ENCODE results near the gene CPNE8. TPM values are rescaled to one million over a fixed set of nuclear protein-coding genes. Genes with fewer than 3 reads are reported as not detected.

Gene CPNE8
- total and polyA plus RNA-seq, 2 experiments from 2014 or later = 3.5 to 4.1 TPM

DNA sequence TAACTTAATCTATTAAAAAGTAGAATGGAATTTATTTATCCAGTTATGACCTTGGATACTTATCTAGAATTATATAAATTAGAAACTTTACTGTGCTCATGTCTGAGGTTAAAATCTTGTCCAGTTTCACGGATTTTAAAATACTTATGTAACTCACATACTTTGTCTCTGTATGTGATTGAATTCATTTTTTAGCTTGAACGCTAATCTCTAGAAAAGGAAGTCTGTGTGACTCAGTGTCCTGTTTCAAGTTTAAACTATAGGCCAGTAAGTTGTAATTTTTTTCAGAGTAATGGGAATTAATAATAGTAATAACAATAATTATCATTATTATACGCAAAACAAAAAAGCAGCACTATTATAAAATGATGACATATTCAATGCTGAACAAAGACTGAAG lies 168.6 kb downstream of the CPNE8 start:
- no peaks in the 10 kb centered on the region for H3K27me3 ChIP-seq (replicated peaks; ENCODE audit: insufficient read depth)
- WGBS, 2 experiments (ENCODE audit: low coverage in 1 of 2, low lambda C conversion rate in 2 of 2, missing lambda C conversion rate in 2 of 2) = 46 to 52% methylated on average over 3 of the region's 3 CpGs
- in situ Hi-C loops (cut with MboI) = no loop called here
- H3K4me3 ChIP-seq = no peak overlapping the region
- H3K4me1 ChIP-seq (ENCODE audit: insufficient read depth) = no peaks in the 10 kb centered on the region
- H3K27ac ChIP-seq = no peak overlapping the region
- H3F3A ChIP-seq (ENCODE audit: insufficient read depth) = no peaks in the 10 kb centered on the region
- no peak overlapping the region for H3K9ac ChIP-seq
- no peaks in the 10 kb centered on the region for H3K36me3 ChIP-seq (ENCODE audit: low read depth)
- H2AFZ ChIP-seq = no peak overlapping the region
- TF ChIP-seq EZH2phosphoT487 (IDR thresholded peaks at IDR 0.05; ENCODE audit: insufficient read depth, low read depth) = no peak
- no peak for TF ChIP-seq EZH2 (IDR thresholded peaks at IDR 0.05; ENCODE audit: insufficient read depth, poor library complexity, severe bottlenecking)
- no peaks in the 10 kb centered on the region for H3K9me2 ChIP-seq (ENCODE audit: insufficient read depth)
- H3K79me2 ChIP-seq (ENCODE audit: insufficient read depth) = no peaks in the 10 kb centered on the region
- H4K20me1 ChIP-seq (ENCODE audit: insufficient read depth) = no peaks in the 10 kb centered on the region
- no peaks in the 10 kb centered on the region for H3K9me3 ChIP-seq (ENCODE audit: low read depth)
- DNase-seq = no peak
- H3K4me2 ChIP-seq (ENCODE audit: unreplicated experiment) = no peak overlapping the region

DNA sequence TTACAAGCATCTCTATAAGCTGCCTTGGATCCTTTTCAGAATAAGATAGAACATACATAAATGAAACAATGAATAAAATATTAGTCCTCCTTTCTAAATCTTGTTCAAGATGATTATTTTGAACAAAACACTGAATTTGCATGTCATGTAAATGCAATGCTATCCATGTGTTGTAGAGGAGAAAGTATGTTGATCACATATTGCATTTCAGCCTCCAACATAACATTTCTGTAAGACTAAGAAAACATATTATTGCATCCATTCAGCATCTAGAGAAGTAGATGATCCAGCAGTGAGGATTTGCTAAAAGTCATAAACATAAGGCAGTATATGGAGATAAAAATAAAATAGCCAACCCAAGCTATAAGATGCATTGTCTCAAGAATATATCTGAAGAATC lies 172.6 kb downstream of the CPNE8 start:
- Histone ChIP-seq H3K27me3 (replicated peaks; ENCODE audit: insufficient read depth) (no peaks in the 10 kb centered on the region), H3K36me3 (ENCODE audit: low read depth) (no peaks in the 10 kb centered on the region), H3K9ac (no peak overlapping the region), H3K9me2 (ENCODE audit: insufficient read depth) (no peaks in the 10 kb centered on the region), H3F3A (ENCODE audit: insufficient read depth) (no peaks in the 10 kb centered on the region), H3K4me2 (ENCODE audit: unreplicated experiment) (no peak overlapping the region), H4K20me1 (ENCODE audit: insufficient read depth) (no peaks in the 10 kb centered on the region), H3K27ac (no peak overlapping the region), H3K9me3 (ENCODE audit: low read depth) (no peaks in the 10 kb centered on the region), H3K79me2 (ENCODE audit: insufficient read depth) (no peaks in the 10 kb centered on the region), H3K4me3 (no peak overlapping the region), H2AFZ (no peak overlapping the region), H3K4me1 (ENCODE audit: insufficient read depth) (no peaks in the 10 kb centered on the region)
- DNase-seq = no peak
- TF ChIP-seq EZH2phosphoT487 (IDR thresholded peaks at IDR 0.05; ENCODE audit: insufficient read depth, low read depth) (no peak), EZH2 (IDR thresholded peaks at IDR 0.05; ENCODE audit: insufficient read depth, poor library complexity, severe bottlenecking) (no peak)
- in situ Hi-C loops (cut with MboI) = no loop called here

DNA sequence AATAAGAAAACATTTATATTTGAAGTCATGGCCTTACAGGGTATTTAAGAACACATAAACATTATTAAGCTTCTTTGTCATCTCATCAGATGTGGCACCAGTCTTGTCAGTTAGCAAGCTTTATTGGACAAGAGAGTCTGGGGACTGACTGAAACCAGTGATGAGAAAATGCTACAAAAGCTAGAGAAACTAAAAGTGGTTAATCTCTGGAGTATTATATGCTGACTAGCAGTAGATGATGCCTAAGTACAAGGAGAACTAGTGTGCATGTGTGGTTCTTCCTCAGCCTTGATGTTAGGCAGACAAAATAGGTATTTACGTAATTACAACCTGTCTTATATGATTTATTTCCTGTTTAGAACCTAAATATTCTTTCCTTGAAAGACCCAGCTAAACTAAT lies 176.5 kb downstream of the CPNE8 start:
- Histone ChIP-seq H3K4me2 (ENCODE audit: unreplicated experiment) (no peak overlapping the region), H3K4me3 (no peak overlapping the region), H3K9me3 (ENCODE audit: low read depth) (no peaks in the 10 kb centered on the region), H2AFZ (no peak overlapping the region), H3K27ac (no peak overlapping the region), H3K36me3 (ENCODE audit: low read depth) (no peaks in the 10 kb centered on the region), H3K9ac (no peak overlapping the region), H4K20me1 (ENCODE audit: insufficient read depth) (no peaks in the 10 kb centered on the region), H3K9me2 (ENCODE audit: insufficient read depth) (no peaks in the 10 kb centered on the region), H3K4me1 (ENCODE audit: insufficient read depth) (no peaks in the 10 kb centered on the region), H3K27me3 (replicated peaks; ENCODE audit: insufficient read depth) (no peaks in the 10 kb centered on the region), H3F3A (ENCODE audit: insufficient read depth) (no peaks in the 10 kb centered on the region), H3K79me2 (ENCODE audit: insufficient read depth) (no peaks in the 10 kb centered on the region)
- 76 to 84% methylated on average over 1 of the region's 1 CpG for WGBS, 2 experiments (ENCODE audit: low coverage in 1 of 2, low lambda C conversion rate in 2 of 2, missing lambda C conversion rate in 2 of 2)
- TF ChIP-seq EZH2 (IDR thresholded peaks at IDR 0.05; ENCODE audit: insufficient read depth, poor library complexity, severe bottlenecking) (no peak), EZH2phosphoT487 (IDR thresholded peaks at IDR 0.05; ENCODE audit: insufficient read depth, low read depth) (no peak)
- in situ Hi-C loops (cut with MboI) = no loop called here
- no peak for DNase-seq

DNA sequence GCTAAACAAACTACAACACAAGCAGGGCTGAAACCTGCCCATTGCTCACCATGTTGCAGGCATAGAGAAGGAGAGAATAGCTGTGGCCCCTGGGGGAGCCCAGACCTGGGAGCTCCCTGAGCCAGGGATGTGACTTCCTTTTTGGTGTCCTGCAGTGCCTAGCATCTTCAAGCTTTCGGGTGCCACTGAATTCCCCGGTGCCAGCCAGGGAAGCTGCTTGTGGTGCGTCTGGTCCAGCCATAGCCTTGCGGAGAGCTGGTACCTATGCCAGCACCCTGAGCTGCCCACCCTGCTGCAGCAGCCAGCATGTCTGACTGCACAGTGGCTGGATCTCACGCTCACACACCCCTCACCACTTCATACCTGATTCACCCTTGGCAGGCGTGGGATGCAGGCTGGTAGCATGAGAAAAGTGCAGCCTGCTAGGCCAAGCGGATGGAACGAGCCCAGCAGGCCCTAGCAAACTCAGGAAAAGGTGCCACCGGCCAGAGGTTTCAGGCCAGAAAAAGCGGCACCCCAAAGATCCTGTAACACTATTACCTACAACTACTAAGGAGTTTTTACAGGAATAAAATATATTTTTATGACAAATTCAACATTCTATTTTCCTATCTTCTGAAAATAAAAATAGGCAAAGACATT lies 183.7 kb downstream of the CPNE8 start:
- Histone ChIP-seq H3K9ac (no peak overlapping the region), H3K4me3 (no peak overlapping the region), H3F3A (ENCODE audit: insufficient read depth) (no peaks in the 10 kb centered on the region), H4K20me1 (ENCODE audit: insufficient read depth) (no peaks in the 10 kb centered on the region), H3K9me3 (ENCODE audit: low read depth) (no peaks in the 10 kb centered on the region), H3K4me1 (ENCODE audit: insufficient read depth) (no peaks in the 10 kb centered on the region), H3K4me2 (ENCODE audit: unreplicated experiment) (no peak overlapping the region), H3K27me3 (replicated peaks; ENCODE audit: insufficient read depth) (no peaks in the 10 kb centered on the region), H3K27ac (no peak overlapping the region), H3K9me2 (ENCODE audit: insufficient read depth) (no peaks in the 10 kb centered on the region), H3K79me2 (ENCODE audit: insufficient read depth) (no peaks in the 10 kb centered on the region), H2AFZ (no peak overlapping the region), H3K36me3 (ENCODE audit: low read depth) (no peaks in the 10 kb centered on the region)
- in situ Hi-C loops (cut with MboI) = no loop called here
- 85 to 87% methylated on average over 10 of the region's 10 CpGs for WGBS, 2 experiments (ENCODE audit: low coverage in 1 of 2, low lambda C conversion rate in 2 of 2, missing lambda C conversion rate in 2 of 2)
- no peak for TF ChIP-seq EZH2phosphoT487 (IDR thresholded peaks at IDR 0.05; ENCODE audit: insufficient read depth, low read depth)
- no peak for TF ChIP-seq EZH2 (IDR thresholded peaks at IDR 0.05; ENCODE audit: insufficient read depth, poor library complexity, severe bottlenecking)
- no peak for DNase-seq

DNA sequence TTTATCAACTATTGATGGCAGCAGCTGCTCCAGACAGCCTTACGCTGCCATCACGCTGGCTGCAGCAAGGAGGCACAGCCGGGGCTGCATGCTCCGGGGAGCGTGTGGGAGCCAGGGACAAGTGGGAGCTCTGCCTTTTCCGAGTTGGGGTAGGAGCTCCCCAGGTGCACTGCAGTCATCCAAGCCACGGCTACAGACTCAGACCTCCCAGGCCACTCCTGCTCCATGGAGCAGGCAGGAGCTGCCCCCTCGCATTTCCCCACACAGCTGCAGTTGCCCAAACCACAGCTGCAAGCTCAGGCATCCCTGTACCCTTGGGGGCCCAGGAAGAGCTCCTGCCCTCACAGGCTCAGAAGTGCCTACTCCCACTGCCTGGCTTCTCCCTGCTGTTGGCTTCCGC lies 184.7 kb downstream of the CPNE8 start:
- Histone ChIP-seq H4K20me1 (ENCODE audit: insufficient read depth) (no peaks in the 10 kb centered on the region), H3K27me3 (replicated peaks; ENCODE audit: insufficient read depth) (no peaks in the 10 kb centered on the region), H3K9ac (no peak overlapping the region), H2AFZ (no peak overlapping the region), H3K9me2 (ENCODE audit: insufficient read depth) (no peaks in the 10 kb centered on the region), H3K4me2 (ENCODE audit: unreplicated experiment) (no peak overlapping the region), H3K9me3 (ENCODE audit: low read depth) (no peaks in the 10 kb centered on the region), H3F3A (ENCODE audit: insufficient read depth) (no peaks in the 10 kb centered on the region), H3K36me3 (ENCODE audit: low read depth) (no peaks in the 10 kb centered on the region), H3K79me2 (ENCODE audit: insufficient read depth) (no peaks in the 10 kb centered on the region), H3K27ac (no peak overlapping the region), H3K4me1 (ENCODE audit: insufficient read depth) (no peaks in the 10 kb centered on the region), H3K4me3 (no peak overlapping the region)
- in situ Hi-C loops (cut with MboI) = no loop called here
- TF ChIP-seq EZH2phosphoT487 (IDR thresholded peaks at IDR 0.05; ENCODE audit: insufficient read depth, low read depth) (no peak), EZH2 (IDR thresholded peaks at IDR 0.05; ENCODE audit: insufficient read depth, poor library complexity, severe bottlenecking) (no peak)
- no peak for DNase-seq
- 77% methylated on average over 9 of the region's 9 CpGs for whole genome bisulfite sequencing, 2 experiments (ENCODE audit: low coverage in 1 of 2, low lambda C conversion rate in 2 of 2, missing lambda C conversion rate in 2 of 2)

Data from GM23248 (cell line).